Stimulated activated CD8-positive, alpha-beta memory T cell treated with anti-CD3 and anti-CD28 coated beads, Interleukin-7, amount 100 ng/mL, for 1 hour (primary cell): ENCODE results near the gene LTF.

Source experiments
- DNase-seq, 2 donors: peaks; one replicate each; pipeline ENCODE4 v3.0.0-alpha.2; 2020; ENCODE audit warnings: low read depth in 2 of 2

LTF gene

GRCh38 chr3:46468753-46469600, 4.3 kb upstream of the LTF start:
- no peak for DNase-seq

- no peak for DNase-seq
Measured at GRCh38 chr3:46467562-46467961, 2.9 kb upstream of the LTF start.

- no peak for DNase-seq
Measured at GRCh38 chr3:46466871-46467403, 2.2 kb upstream of the LTF start.

GRCh38 chr3:46466273-46466672, 1.6 kb upstream of the LTF start:
- DNase-seq: no peak

GRCh38 chr3:46465196-46465520, 453 bp upstream of the LTF start:
- DNase-seq: no peak

- no peak for DNase-seq
Measured at GRCh38 chr3:46463868-46464241, 850 bp downstream of the LTF start.

GRCh38 chr3:46463120-46463867, 1.4 kb downstream of the LTF start:
- no peak for DNase-seq

- no peak for DNase-seq
Measured at GRCh38 chr3:46462511-46462910, 2.2 kb downstream of the LTF start.

GRCh38 chr3:46462111-46462510, 2.6 kb downstream of the LTF start:
- no peak for DNase-seq

- DNase-seq: no peak
Measured at GRCh38 chr3:46460051-46460450, 4.7 kb downstream of the LTF start.

GRCh38 chr3:46456118-46456517, 8.6 kb downstream of the LTF start:
- no peak for DNase-seq

GRCh38 chr3:46455231-46456115, 9.2 kb downstream of the LTF start:
- no peak for DNase-seq

GRCh38 chr3:46454606-46455005, 10.1 kb downstream of the LTF start:
- DNase-seq: no peak

GRCh38 chr3:46454209-46454595, 10.5 kb downstream of the LTF start:
- DNase-seq: no peak

GRCh38 chr3:46453526-46454208, 11.0 kb downstream of the LTF start:
- DNase-seq: no peak

GRCh38 chr3:46449755-46450552, 14.8 kb downstream of the LTF start:
- no peak for DNase-seq

GRCh38 chr3:46448721-46449120, 16.0 kb downstream of the LTF start:
- DNase-seq: no peak

- no peak for DNase-seq
Measured at GRCh38 chr3:46447228-46447985, 17.3 kb downstream of the LTF start.

GRCh38 chr3:46442576-46443530, 21.9 kb downstream of the LTF start:
- DNase-seq: no peak
